ENCODE measurements around the gene TNFRSF13B.
"Not testable (repeated sequence)": the region's sequence is repeated elsewhere in the genome, so short reads cannot be mapped to it uniquely, and the experiment has no call there.

TNFRSF13B gene

DNA sequence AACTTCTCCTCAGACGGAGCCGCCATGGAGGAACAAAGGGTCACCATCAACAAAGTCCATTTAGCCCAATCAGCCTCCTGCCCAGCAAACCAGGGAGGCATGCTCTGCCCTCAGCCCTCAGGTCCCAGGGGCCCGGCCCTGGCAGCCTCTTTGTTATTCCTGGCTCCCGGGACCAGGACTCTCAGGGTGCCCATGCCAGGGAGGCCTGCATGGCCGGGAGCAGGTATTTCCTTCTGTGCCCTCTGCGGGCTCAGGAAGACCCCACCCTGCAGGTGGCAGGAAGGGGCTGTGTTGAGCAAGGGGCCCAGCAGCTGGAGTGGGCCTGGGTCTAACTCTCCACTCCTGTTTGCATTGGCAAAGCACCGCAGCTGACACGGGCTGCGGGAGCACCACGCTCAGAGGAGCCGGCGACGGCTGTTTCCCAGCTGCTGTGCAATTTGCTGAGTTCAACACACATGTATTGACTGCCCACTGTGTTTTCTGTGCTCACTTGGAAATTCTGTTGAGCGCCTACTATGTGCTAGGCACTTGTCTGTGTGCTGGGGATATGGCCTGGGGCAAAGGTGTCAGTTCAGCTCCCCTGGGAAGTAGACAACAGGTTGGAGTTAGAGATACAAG, 33.2 kb upstream of the TNFRSF13B start:
- not testable (repeated sequence) for DNase-seq

DNA sequence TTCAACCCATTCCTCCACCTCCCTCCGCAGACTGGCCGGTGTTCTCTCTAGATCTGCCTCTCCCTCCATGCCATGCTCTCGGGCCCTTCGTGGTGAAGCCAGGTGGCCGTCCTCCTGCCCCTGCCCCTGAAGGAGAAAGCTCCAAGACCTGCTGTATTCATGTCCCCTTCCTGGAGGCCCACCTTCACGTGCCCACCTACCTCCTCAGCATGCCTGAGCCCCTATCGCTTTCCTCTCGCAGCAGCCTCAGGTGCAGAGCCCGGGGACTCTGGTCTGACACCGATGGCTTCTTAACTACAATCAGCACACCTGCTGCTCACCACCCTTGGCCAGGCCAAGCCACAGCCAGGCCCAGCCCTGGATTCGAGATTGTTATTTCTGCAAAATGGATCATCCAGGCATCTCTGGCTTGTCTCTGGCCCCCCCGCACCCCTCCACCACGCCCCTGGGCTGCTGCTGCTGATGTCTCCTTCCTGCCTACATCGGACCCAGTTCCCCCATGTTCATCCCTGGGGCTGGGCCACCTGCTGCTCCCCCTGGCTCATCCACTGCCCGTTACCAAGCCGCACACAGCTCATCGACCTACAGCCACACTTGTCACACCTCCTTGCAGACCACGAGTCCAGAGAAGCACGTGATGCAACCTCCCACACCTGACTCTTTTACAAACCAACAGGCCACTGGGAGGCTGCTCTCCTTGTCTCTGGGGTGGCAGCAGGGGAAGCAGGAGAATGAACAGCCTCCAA, 32.5 kb upstream of the TNFRSF13B start:
- DNase-seq: no peak

DNA sequence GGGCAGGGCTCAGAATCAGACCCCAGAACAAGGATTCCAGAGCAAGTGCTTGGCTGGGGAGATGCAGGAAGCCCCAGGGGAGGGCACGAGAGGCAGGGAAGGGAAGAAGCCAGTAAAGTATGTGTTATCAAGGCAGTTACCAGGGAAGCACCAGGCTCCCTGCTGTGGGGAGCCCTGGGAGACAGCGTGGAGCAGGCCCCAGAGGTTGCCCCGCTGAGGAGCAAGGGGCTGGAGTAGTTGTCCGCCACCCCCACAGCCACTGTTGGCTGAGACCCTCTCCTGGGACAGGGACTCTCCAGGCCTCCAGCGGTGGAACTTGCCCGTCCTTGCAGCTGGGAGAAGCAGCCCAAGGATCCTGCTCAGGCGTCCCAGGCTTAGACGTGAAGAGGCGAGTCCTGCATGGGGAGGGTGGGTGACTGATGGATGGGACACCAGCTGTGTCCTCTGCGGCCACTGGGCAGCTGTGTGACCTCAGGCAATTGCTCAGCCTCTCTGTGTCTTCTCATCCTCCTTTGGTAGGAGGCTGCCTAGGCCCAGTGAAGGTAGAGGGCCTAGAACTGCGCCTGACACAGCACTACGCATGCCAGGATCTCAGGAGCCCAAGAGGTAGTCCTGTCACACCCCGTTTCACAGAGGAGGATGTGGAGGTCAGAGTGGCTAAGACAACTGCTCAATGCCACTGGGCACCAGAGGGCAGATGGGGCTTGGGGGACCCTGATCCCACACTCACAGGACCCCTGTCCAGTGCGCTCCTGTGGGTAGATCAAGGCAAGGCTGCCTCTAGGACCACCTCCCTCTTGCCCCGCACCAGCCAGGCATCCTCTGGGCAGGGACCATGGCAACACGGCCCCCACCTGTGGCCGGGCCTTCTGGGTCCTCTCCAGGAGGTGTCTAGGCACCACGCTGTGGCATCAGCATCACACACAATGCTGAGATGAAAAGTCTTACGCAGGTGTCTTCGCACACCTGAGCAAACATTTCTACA, 31.1 kb upstream of the TNFRSF13B start:
- not testable (repeated sequence) for DNase-seq

DNA sequence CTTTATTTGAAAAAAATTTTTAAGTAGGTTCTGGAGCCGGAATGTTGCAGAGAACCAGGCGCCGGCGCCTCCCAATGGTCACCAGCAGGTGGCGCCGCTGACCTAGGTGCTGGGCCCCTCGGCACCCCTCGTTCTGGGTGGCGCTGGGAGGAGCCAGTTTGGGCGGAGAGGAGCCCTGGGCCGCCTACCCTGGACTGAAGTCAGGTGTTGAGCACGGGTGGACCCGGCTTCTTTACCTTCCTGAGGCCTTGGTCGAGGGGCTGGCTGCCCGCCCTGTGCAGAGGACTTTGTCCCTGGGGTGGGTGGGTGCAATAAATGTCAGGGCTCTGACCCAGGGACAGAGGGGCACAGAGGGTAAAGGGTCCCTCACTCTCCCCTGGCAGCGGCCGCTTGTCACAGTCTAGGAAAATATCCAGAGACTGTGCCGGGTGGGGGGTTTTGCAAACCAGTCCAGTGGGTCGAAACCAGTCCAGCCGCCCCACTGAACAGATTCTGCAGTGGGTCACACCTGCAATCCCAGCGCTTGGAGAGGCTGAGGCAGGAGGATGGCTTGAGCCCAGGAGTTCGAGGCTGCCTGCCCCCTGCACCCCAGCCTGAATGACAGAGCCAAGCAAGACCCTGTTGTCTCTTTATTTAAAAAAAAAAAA, 30.1 kb upstream of the TNFRSF13B start:
- peak; percentile 6 to 37 for DNase-seq

DNA sequence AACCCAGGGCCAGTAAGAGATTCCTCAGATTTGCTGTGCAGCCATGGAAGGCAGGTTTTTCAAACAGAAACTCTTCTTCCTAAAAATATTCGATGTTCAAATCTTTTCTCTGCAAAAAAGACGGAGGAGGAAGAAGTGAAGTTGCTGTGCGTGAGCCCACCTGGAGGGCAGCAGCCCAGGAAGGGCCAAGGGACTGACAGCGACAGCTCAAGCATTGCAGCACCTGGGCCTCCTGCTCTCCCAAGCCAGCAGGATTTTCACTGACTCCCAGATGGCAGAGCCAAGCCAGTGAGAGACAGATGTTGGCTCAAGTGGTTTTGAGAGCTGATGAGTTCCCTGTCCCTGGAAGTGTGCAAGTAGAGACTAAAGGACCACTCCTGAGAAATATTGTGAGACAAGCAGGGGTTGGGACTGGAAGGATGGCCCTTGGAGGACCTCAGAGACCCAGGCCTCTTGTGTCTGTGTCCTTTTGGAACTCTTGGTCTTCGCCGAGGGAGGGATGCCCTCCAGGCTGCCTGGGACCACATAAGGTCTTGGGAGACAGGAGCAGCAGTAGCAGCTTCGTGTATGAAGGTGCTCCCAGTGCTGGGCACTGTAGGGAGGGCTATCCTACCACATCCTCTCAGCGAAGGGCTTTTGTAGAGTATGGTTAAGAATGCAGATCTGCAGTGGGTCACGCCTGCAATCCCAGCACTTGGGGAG, 29.3 kb upstream of the TNFRSF13B start:
- no peak for DNase-seq

DNA sequence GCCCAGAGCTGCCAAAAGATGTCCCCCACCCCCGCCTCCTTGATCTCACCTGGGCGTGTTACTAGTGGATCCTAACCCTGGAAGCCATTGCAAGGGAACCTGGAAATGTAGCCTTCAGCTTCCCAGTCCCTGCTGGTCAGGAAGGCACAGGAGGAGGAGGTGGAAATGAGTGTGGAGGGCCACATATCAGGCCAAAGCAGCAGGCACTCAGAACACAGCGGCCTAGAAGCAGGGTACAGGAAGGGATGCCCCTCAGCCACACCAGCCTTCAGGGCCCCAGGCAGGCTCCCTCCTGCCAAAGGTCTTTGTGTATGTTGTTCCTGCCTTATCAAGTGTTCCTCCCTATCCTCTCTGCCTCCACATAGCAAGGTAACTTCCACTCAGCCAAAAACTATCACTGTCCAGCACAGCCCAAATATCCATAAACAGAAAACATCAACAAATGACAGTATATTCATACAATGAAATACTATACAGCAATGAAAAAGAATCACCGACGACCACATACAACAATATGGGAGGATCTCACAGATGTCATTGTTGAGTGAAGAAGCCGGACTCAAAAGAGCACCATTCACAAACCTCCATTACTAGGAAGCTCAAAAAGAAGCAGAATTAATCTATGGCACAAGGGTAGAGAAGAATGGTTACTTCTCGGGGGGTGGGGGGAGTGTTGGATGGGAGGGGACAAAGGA, 28.2 kb upstream of the TNFRSF13B start:
- DNase-seq: no peak

DNA sequence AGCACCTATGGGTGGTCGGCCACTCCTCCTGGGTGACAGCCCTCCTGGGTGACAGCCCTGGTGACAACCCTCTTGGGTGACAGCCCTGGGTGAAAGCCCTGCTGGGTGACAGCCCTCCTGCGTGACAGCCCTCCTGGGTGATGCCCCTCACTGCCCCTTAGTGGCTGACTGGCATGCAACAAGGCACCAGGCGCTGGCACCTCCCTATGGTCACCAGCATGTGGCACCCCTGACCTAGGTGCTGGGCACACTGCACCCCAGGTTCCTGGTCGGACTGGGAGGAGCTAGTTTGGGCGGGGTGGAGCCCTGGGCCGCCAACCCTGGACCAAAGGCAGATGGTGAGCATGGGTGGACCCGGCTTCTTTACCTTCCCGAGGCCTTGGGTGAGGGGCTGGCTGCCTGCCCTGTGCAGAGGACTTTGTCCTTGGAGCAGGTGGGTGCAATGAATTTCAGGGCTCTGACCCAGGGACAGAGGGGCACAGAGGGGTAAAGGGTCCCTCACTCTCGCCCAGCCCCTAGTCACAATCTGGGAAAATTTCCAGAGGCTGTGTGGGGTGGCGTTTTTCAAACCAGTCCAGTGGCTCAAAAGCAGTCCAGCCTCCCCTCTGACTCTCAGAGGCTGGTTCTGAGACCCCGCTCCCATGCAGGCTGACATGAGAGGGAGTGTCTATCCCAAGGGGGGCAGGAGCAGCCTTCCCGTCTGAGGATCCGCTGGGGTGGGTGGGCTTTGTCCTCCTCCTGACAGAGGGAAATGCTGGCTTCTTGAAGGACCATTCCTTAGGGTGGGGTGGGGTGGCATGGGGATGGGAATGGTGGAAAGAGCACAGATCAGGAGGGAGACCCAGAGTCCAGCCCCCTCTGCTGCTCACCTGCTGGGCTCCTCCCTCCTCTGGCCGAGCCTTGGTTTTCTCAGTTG, 25.9 kb upstream of the TNFRSF13B start:
- DNase-seq: peak; percentile 34 to 61

DNA sequence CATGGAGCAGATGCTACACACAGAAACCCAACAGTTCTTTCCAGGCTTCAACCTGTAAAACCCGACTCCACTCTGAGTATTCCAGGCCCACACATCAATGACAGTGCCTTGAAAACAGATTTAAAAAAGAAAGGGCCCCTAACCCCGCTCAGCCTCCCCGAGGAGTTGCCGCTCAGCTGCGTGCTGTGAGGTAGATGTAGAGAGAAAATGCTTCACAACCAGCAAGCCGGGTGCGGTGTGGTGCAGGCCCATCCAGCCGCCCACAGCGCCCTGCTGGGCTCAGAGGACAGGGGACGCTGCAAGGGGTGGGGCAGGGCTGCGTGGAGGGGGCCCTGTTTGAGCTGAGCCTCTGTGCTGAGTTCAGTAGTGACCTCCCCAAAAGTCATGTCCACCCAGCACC, 24.8 kb upstream of the TNFRSF13B start:
- not testable (repeated sequence) for DNase-seq

DNA sequence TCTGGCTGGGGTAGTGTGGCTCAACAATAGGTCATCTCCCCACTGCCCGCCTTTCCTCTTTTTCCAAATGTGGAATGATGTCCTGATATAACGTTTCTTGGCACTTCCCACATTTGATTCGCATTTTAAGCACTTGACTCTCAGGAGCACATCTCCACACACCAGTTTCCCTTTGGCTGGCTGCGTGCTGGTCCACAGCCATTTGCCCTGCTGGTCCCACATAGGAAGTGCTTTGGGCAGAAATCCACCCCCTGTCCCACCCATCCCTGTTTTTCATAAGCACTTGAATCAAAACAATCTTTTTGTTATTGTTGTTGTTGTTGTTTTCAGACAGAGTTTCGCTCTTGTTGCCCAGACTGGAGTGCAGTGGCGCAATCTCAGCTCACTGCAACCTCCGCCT, 24.0 kb upstream of the TNFRSF13B start:
- DNase-seq: no peak

DNA sequence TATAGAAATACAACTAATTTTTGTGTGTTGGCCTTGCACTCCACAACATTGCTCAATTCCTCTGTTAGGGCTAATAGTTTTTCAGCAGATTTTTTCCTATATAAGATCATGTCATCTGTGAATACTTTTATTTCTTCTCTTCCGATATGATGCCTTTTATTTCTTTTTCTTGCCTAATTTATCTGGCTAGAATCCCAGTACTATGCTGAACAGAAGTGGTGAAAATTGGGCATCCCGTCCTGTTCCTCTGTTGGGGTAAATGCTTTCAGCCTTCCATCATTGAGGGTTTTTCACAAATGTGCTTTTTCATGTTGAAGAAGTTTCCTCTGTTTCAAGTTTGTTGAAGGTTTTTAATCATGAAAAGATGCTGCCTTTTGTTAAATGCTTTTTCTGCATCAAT, 22.7 kb upstream of the TNFRSF13B start:
- no peak for DNase-seq

DNA sequence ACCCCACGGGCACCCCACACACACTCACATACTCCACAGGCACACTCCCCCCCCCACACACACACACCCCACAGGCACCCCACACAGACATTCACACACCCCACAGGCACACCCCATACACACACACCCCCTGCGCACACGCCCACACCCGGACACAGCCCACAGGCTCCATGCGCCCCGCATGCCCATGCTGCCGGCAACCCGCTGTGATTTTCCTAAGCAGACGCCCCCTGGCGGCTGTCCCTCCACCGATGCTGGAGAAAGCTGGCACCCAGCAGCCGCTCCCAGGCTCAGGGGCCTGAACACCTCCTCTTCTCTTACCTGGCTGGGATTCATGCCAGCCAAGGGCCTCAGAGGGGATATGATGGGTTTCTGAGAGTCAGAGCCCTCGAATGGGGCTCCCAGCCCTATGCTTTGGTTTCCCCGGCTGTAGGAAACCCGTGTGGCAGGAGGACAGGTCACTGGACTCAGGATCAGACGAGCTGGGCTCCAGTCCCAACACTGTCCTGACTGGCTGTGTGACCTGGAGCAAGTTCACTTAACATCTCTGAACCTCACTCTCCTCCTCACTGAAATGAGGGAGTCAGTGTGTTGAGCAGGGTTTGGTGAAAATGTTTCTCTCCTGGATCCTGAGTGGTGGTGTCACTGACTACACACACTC, 19.6 kb upstream of the TNFRSF13B start:
- peak; percentile 2 to 5 for DNase-seq

DNA sequence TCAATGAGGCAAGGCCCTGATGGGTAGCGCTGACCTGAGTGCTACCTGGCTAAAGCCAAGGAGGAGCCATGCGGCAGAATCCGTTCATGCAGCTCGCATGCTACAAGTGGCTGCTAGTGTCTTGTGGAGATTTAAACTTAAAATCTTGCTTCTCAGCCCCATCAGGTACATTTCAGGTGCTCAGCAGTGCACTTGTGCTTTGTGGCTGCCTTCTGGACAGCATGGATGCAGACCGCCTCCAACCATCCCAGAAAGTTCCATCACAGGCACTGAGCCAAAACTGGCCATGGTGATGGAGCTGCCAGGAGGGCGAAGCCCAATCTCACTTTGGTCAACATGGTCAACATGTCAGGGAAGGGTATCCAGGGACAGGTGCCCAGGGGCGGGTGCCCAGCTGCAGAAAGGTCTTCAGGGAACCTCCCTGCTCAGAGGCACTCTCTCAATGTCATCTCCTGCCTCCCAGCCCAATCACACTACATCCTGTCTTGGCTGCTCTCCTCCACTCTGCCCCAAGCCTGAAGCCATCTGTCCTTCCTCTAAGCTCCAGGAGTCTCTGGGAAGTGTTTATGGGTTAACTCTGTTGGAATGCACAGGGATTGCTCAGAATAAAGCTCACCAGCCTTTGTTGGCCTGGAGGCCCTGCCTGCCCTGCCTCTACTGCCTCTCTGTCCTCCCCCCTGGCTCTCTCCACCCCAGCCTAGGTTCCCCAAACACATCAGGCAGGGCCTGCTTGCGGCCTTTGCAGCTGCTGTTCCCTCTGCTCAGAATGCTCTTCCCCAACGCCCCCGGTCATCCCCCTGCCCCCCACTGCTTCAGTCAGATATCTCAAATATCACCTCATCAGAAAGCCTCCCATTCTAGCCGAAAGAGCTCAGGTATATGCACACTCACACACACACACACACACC, 18.3 kb upstream of the TNFRSF13B start:
- DNase-seq: no peak

DNA sequence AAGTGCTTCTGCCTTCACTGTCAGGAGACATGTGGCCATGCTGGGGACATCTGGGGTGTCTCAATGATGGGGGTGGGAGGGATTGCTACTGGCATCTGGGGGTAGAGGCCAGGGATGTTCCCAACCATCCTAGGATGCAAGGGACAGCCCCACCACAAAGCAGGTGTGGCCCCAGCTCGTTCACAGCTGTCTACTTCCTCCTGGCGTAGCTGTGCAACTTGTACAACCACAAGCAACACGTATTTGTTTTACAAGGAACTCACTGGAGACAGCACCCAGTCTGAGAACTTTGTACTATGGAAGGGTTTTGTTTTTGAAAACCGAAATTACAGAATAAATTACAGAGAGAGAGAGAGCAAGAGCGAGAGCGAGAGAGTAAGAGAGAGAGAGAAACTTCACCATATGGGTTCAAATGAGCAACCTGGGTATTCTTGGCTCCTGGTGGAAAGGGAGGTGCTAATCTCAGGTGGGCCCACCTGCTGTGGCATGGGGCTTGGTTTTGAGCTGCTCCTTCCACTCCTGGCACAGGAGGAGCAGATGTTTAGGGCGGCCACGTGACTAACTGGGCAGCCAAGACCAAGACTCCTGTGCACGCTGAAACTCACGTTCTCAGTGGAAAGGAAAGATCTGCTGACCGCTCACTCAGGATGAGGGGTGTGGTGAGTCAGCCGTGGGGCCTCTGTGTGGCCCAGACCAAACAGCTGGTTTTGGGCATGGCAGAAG, 17.5 kb upstream of the TNFRSF13B start:
- DNase-seq: peak; percentile 1 to 23

DNA sequence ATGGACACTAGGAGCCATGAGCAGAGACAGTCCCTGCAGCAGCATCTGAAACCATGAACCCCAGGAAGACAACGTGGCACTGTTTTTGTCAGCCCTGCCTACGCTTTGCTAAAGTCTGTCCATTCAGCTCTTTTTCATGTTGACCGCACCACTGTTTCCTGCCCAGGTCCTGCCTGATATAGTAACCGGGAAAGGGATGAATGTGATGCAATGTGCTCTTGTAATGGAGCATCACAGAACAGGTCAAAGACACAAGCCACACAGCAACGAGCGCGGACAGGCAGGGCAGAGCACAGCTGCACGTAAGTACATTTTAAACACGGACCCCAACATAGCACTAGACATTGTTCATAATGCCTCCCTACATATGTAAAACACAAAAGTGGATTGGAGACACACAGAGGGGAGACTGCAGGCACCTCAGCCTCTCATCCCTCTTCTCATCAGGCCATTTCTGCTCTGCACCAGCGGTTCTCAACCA, 16.9 kb upstream of the TNFRSF13B start:
- no peak for DNase-seq

DNA sequence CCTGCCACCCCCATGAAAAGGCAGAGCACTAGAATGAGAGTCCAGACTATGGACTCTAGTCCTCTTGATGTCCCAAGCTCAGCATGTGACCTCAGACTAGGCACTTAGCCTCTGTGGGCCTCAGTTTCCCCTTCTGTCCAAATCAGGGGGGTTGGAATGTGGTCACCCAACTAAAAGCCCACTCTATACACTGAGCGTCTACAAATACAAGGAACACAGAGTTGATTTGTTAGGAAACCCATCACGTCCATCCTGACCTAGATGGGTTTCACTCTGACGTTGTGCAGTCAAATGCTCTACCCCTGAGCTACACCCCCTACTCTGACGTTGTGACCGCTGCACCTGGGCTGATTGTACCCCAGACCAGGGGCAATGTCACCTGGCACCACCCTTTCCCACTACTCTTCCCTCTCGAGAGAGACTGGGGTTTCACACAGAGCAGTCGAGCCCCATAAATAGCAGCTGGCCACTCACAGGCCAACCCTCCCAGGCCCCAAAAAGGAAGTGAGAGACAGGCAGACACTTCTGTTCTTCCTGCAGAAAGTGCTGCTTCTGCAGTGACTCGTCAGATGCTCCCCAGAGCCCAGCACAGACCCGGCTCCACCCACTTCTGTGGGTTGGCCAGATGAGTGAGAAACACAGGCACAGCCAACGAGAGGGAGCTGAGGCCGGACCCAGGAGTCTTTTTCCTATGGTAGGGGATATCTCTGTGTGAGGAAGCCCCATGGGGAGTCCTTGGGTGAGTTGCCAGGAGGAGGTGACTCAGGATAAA, 16.1 kb upstream of the TNFRSF13B start:
- DNase-seq: peak; percentile 66 to 72

DNA sequence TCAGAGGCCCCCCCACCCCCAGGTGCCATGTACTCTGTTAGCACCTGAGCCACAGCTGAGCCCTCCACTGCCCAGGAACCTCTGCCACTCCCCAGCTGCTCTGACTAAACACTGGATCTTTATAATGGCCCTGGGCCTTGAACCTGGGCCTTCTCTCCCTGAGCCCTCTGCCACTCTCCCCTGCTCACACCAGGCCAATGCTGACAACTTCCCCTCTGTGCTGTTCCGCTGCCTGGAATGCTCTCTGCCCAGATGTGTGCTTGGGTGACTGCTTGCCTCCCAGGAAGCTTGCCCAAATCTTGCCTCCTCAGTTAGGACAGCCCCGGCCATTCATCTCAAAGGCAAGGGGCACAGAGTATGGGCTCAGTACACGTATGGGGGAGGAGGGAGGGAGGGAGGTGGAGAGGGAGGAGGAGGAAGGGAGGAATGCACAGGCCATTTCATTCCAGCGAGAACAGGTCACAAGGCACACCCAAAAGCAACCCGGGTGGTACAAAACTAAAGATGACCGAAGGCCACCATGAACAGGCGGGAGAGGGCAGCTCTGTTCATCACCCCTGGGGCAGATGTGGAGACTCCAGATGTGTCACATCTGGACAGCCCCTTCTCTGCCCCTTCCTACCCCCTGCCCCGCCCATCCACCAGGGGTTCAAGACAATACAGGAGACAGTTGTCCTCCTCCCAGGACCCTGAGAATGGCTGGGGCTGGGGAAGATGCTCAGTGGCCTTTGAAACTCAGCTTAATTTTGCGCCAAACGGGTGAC, 15.3 kb upstream of the TNFRSF13B start:
- DNase-seq: no peak
